DMS 273 treated with DMSO at 0.1 percent for 48 hours (cell line): ENCODE measurements around the gene AIF1.
A peak's percentile ranks its signal among the peaks of the same experiment; 100 is the strongest.
"Not testable (repeated sequence)": the region's sequence is repeated elsewhere in the genome, so short reads cannot be mapped to it uniquely, and the experiment has no call there.

Experiments used
- DNase-seq: peaks from one replicate; lab custom pipeline; 2025; lab: John Stamatoyannopoulos, UW

The AIF1 gene

DNA sequence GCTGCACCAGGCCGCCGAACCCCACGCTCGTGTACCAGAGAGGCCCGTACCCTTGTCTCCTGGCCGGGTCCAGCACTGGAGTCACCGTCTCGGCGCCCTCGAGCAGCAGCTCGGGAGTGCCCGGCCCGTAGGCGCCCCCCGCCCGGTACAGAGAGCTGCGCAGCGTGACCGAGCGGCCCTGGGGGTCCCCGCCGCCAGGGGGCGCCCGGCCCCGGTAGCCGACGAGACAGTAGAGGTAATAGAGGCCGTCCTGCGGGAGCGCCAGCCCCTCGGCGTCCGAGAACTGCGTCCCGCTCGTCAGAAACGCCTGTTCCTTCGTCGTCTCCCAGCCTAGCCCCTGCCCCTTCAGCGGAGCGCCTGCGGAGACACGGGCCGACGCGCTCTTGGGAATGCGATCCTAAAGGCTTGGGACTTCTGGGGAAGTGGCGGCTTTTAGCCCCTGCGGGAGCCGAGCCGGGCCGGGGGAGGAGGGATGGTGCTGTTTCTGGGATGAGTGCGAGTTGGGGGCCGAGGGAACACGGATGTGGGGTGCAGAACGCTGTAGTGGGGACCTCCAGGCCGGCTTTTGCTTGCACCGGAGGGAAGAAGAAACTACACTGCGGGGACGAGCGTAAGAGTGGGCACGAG is 34.1 kb upstream of the AIF1 start:
- DNase-seq: peak; percentile 19

DNA sequence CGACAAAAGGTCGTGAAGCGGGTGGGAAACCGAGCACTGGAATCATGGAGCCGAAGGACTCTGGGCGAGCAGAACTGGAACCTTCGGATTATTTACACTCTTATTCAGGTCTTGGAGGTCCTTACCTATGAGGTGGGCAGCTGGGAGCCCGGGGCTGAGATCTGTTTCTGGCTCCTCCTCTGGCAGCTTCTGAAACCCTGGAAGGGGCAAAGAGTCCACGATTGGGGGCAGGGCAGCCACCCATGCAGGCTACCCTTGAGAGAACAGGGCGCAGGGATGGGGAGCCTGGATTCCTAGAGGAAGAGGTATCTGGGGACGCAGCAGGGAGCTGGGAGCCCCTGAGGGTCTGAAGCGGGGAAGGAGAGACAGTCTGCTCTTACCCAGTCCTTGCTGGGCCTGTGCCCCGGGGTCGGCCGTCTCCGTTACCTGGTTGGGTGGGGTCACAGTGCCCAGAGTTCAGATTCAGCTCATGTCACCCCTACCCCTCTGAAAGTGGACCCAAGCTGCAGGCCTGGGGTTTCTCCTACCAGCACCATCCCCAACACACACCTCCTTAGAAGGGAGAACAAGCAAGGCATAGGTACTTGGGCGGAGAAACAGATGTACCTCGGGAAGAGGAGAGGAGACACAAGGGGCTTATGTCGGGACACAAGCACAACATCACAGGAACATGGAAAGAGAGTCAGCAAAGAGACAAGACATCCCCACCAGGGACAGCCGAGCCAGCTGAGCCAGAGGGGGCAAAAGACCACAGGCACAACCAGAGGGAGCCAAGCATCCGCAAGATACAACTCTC is 33.4 kb upstream of the AIF1 start:
- no peak for DNase-seq

DNA sequence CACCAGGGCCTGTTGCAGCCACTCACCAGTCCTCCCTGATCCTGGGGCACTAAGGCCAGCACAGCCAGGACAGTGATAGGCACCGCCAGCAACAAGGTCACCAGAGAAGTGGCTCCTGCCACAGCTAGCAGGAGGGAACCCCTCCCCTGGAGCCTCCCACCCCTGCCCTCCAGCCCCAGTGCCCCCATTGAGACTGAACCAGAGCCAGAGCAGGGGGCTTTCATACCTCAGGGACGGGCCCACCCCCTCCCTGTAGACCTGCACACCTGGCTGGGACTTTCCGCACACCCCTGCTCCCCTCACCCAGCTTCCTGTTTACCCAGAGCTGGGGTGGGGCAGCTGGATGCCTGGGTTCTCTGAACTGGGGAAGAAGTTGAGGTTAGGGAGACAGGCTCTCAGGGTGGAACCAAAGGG is 32.8 kb upstream of the AIF1 start, which contains the start of gene LTB:
TSS of gene LTB (minus strand) at position 195 of the 414 bp plus-strand sequence. CDS start at position 188, 7 bp downstream.
- DNase-seq: no peak

DNA sequence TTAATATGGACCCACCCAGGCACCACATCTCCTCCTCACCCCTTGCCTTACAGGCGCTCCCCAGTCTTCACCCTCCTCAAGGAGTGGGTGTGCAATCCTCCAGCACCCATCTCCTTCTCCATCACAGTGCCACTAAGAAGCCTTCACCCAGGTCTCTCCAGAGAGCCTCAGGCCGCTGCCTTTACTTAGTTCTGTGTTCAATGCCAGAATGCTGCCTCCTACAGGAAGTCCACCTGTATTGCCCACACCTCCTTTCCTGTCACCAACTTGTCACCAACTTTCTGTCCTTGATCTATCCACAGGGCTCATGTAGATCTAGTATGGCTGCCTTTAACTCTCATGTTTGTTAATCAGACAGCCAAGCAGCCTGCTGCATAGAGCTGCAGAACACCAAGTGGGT is 29.5 kb upstream of the AIF1 start:
- no peak for DNase-seq

DNA sequence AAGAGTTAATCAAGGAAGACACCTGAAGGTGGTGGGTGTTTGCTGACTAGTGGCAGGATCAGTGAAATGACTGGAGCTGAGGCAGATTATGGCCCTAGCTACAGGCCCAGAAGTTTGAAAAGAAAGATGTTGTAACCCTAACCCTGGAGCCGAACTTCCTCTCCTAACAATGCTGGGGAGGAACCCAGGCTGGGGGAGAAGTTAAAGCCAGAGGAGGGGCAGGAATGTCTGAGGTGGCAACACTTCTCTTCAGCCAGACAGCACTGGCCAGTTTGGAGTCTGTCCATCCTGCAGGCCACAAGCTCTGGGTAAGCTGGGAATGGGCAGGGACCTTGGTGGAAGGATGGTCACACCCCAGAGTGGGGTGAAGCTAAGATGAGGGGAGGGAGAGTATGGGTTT is 29.0 kb upstream of the AIF1 start, which contains the start of gene LST1:
TSS of gene LST1 (plus strand) at position 270 of the 400 bp plus-strand sequence. CDS start 1,023 bp downstream, outside the sequence.
- DNase-seq: no peak

DNA sequence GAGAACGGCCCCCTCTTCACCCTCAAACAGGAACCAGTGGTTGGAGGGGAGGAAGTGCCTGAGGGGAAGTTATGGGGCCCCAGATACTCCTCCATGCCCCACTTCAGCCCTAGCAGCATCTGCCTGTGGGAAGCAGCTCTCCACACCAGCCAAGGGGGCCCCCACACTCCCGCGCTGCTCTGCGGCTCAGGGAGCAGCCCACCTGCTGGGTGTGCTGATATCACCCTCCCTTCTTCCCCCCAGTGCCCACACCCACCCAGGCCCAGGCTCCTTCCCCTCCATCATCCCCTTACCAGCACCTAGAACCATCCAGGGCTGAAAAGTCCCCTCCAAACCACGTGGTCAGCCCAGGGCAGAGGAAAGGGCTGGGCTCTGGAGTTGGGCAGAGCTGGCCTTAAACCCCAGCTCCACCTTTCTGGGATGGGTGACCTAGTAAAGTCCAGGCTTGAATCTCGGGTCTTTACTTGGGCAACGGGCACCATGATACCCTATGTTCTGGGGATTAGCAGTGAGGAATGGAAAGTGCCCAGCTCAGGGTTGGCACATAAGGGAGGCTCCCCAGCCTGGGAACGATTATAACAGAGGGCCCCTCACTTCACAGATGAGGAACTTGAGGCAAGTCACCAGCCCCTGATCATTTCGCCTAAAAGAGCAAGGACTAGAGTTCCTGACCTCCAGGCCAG is 28.3 kb upstream of the AIF1 start:
- no peak for DNase-seq

DNA sequence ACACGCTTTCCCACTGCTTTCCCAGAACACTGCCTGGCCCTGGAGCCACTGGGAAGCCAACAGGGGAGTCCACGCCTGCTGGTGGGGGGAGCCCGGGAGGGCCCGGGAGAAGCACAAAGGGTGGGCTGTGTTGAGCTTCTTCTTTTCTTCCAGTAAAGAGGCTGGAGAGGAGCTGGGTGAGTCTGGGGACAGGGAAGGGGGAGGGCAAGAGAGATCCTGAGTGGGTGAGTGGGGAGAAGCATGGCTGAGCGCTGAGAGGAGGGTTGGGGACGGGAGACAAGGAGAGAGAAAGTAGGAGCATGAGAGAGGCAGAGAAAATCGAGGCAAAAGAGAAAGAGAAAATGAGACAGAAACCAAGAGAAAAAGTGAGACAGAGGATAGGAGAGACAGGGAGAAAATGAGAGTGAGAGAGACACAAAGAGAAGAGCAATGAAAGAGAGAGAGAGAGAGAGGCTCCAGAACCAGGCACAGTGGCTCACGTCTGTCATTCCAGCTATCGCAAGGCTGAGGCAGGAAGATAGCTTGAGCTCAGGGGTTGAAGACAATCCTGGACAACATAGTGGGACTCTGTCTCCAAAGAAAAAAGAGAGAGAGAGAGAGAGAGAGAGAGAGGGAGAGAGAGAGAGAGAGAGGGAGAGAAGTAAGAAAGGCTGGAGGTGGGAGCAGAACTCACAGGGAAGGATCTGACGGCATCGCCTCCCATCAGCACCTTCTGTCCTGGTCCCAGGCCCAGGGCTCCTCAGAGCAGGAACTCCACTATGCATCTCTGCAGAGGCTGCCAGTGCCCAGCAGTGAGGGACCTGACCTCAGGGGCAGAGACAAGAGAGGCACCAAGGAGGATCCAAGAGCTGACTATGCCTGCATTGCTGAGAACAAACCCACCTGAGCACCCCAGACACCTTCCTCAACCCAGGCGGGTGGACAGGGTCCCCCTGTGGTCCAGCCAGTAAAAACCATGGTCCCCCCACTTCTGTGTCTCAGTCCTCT is 26.9 kb upstream of the AIF1 start:
- DNase-seq: no peak

DNA sequence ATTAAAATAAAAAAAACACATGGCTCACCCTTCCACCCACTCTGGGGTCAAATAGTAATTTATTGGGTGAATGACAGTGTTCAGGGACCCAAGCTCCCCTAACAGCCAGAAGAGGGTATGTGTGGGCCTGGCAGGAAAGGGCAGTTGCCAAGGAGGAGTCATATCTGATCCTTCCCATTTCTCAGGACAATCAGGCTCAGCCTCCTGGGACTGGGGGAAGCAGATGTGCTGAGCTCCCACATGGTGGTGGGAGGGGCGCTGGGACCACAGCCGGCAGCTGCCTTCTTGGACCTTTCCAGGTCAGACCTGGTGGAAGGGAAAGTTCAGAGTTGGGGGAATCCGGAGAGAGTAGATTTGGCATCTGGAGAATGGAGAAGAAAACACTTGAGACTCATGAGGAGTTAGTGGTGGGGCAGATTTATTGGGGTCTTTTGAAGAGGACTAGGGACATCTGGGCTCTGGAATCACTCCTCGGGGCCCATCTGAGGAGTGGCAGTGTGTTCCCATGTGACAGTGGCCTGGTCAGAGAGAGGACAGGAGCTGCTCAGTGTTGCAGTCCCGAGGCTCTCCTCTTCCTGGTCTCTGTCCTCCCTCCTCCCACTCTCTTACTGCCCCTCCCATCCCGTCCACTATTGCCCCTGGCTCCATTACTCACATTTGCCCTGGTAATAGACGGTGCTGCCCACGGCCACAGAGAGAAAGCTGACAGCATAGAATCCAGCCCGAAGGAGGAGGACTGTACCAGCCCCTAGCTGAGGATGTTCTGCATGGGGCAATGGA is 26.0 kb upstream of the AIF1 start:
- DNase-seq: no peak

DNA sequence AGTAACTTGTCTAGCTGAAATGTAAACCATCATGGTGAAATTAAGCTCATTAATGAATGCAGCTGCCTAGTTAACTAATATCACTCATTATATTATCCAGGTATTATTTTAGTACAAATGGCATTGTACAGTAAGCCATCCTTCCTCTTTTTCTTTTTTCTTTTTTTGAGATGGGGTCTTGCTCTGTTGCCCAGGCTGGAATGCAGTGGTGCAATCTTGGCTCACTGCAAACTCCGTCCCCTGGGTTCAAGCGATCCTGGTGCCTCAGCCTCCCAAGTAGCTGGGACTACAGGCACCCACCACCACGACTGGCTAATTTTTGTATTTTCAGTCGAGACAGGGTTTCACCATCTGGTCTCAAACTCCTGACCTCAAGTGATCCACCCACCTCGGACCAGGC is 24.3 kb upstream of the AIF1 start:
- not testable (repeated sequence) for DNase-seq

DNA sequence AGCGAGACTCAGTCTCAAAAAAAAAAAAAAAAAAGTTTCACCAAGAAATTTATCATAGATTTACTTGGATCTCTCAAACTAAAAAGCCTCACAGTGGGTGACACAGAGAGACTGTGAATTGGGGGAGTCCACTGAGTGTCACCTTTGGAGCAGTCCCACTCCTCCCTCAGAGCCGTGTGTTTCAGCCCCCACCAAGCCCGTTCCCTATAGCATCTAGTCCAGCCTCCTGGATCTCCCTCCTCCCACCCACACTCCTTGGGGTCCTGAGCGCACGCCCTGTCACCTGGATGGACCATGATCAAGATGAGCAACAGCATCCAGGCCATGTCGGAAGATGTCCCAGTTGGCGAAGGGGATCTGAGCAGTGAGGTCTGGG is 22.6 kb upstream of the AIF1 start:
- DNase-seq: no peak

DNA sequence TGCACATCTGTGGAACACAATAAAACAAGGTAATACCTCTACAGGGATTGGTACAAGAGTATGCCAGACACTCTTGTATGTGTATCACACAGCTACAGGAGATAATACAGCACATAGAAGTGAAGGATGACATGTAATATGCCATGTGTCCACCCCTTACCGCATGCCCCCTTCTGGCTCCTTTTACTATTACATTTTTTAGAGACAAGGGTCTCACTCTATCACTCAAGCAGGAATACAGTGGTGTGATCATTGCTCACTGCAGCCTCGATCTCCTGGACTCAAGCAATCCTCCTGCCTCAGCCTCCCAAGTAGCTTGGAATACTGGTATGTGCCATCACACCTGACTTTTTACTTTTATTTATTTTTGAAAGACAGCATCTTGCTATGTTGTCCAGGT is 18.0 kb upstream of the AIF1 start:
- no peak for DNase-seq

DNA sequence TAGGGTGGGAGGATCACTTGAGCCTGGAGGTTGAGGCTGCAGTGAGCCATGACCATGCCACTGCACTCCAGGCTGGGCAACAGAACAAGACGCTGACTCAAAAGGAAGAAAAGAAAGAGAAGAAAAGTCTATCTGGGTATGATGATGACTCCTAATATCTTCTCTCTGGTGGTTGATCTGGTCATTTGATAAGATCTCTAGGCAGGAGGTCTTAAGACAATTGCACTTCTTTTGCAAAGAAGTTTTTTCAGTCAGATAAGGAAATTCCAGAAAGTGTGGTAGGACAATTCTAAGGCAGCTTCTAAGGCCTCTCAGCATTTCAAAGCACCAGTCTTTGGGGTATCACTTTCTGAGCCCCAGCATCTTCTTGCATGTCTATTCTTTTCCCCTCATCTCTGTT is 7.7 kb upstream of the AIF1 start:
- DNase-seq: no peak

DNA sequence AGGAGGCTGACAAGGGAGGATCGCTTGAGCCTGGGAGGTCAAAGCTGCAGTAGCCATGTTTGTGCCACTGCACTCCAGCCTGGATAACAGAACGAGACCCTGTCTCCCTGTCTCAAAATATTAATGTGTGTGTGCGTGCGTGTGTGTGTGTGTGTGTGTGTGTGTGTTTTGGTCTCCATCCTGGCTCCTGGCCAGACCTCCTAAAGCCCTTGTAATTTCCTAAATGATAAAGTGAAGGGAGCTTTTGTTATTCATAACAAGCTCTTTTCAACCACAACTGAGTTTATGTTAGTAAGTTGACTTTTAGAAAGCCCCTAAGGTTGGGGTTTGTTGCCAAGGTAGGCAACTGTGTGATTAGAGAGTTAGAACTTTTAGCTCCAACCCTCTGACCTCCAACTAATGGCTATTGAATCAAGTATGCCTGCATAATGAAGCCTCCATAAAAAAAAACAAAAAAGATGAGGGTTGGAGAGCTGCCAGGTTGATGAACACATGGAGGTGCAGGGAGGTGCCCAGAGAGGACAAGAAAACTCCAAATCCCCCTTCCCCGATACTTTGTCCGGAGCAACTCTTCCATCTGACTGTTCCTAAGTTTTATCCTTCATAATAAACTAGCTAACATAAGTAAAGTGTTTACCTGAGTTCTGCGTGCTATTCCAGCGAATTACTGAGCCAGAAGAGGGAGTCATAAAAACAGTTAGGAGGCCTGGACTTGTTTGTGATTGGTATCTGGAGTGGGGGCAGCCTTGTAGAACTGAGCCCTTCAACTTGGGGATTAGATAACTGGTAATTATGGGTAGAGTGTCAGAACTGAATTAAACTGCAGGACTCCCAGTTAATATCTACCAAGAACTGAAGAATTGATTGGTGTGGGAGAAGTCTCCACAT is 5.3 kb upstream of the AIF1 start:
- DNase-seq: no peak

DNA sequence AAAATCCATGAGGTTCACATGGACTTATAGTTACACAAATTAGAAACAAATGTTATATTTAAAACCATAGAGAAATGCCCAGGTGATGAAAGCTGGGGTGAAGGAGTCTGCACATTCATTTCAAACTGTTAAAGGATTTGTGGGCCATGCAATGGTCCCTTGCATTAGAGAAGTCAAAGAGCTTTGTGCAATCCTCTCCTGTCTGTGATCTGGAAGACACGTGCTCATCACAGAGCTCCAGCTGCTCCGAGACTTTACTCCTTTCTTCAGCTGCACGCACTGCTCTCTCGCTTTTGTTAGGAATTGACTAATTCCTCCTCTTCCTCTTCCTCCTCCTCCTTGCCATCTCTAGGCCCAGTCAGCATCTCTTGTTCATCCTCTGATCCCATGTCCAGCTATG is 4.1 kb upstream of the AIF1 start:
- DNase-seq: no peak

DNA sequence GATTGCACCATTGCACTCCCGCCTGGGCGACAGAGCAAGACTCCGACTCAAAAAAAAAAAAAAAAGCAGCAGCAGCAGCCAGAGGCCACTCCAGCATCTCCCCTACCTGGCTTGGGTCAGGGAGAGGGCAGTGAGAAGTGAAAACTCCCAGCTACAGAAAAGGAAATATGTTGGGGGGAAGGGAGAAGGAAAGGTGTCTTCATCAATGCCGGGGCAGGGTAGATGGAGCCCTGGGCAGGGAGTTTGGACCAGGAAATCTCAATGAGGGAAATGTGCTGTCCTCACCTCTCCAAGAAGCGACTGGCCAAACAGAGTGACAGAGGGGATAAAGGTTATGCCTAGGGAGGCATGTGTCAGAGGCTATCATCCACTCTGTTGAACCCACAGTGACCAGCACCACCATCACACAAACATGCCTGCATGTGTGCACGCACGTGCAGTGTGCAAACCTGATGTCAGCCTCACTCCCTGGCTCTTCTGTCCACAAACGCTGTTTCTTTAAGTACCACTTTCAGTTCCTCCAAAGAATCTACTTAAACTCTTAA is 887 bp upstream of the AIF1 start:
- DNase-seq: no peak

DNA sequence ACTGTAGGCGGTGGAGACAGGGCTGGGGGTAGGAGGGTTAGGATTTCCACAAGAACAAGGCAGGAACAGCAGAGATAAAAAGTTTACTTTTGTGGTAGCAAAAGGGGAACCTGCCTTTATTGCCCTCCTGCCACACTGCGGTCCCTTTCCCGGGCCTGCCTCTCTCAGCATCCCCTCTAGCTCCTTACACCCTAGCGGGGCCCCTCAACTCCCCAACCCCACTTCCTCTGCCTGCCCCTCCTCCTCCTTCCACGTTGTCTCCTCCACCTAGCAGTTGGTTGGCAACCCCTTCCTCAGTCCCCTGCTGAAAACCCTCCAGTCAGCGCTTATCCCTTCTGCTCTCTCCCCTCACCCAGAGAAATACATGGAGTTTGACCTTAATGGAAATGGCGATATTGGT is 714 bp downstream of the AIF1 start:
- DNase-seq: no peak

DNA sequence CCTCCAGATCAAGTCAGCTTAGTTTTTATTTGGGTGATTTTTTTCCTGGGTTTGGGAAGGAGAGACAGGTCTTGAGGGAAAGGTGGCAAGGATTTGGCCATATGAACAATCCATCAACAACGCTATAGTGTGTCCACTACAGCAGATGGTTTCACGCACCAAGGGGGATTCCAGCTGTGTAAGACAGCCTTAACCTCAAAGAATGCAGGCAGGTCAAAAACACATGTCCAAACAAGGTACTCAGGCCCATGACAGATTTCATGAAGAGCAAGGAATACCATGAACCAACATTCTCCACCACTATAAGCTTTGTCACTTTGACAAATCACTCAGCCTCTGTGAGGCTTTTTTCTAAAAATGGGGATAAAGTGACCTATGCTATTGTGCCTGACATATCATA is 2.0 kb downstream of the AIF1 start:
- DNase-seq: no peak

DNA sequence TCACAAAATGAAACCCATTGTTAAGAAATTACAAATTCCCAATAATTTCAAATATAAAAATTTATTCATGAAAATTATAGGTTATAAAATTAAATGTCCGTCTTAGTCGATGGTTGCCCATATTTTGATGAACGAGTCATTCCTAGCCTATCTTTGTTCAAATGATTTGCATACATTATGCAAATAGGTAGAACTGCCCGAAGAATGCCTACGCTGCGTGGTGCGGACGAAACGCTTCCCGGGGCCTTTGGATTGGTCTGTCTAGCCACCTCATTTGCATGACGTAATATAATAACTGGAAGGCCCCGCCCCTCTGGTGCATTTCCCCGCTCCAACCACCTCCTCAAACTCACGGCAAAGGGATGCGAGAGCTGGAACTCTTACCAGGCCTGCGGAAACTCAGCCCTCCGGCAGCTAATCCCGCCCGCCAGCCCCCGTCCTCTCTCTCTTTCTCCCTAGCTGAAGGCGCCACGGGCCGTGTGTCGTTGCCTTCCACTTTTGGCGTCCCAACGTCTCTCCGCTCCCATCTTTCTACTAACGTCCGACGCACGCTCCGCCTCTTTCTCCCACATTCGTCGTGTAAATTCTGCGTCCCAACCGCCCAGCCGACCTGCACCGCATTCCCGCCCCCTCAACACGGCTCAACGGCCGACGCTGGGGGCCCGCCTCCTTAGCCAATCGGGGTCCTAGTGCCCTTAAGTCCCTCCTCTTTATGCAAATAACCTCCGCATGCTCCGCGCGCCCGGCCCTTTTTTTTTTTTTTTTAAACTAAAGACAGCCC is 5.0 kb downstream of the AIF1 start:
- DNase-seq: peak; percentile 98
